GM11168 (cell line): ENCODE results near the gene TMEM178A.

Experiments
- in situ Hi-C: fragments of 300-500 bp; cut with MboI; formaldehyde crosslinking; loops from one replicate; pipeline ENCODE4 v1.12.0; 2022; ENCODE audit warnings: low sequenced_read_pairs; ENCODE audit not compliant: unreplicated experiment

The TMEM178A gene

GRCh38 chr2:39671604-39672003 is 5.9 kb downstream of the TMEM178A start:
- in situ Hi-C loops: no loop called here

- in situ Hi-C loops: no loop called here
Observed at GRCh38 chr2:39673018-39673417, 7.3 kb downstream of the TMEM178A start.

GRCh38 chr2:39676342-39676741 is 10.6 kb downstream of the TMEM178A start:
- in situ Hi-C loops: no loop called here

- in situ Hi-C loops: no loop called here
Observed at GRCh38 chr2:39678170-39678569, 12.5 kb downstream of the TMEM178A start.

GRCh38 chr2:39679805-39680204 is 14.1 kb downstream of the TMEM178A start:
- in situ Hi-C loops: loop anchor here (10.0 kb wide), 1 partner anchor 65 kb away; no protein-coding TSS in a partner anchor

GRCh38 chr2:39682066-39682692 is 16.5 kb downstream of the TMEM178A start:
- in situ Hi-C loops: loop anchor here (10.0 kb wide), 1 partner anchor 67 kb away; no protein-coding TSS in a partner anchor

GRCh38 chr2:39683022-39683699 is 17.4 kb downstream of the TMEM178A start:
- in situ Hi-C loops: loop anchor here (10.0 kb wide), 1 partner anchor 68 kb away; no protein-coding TSS in a partner anchor

- in situ Hi-C loops: loop anchor here (10.0 kb wide), 1 partner anchor 70 kb away; no protein-coding TSS in a partner anchor
Observed at GRCh38 chr2:39684464-39684863, 18.7 kb downstream of the TMEM178A start.

- in situ Hi-C loops: loop anchor here (10.0 kb wide), 1 partner anchor 70 kb away; no protein-coding TSS in a partner anchor
Observed at GRCh38 chr2:39685126-39685525, 19.4 kb downstream of the TMEM178A start.

- in situ Hi-C loops: loop anchor here (10.0 kb wide), 1 partner anchor 72 kb away; no protein-coding TSS in a partner anchor
Observed at GRCh38 chr2:39686456-39686855, 20.7 kb downstream of the TMEM178A start.

- in situ Hi-C loops: loop anchor here (10.0 kb wide), 1 partner anchor 73 kb away; no protein-coding TSS in a partner anchor
Observed at GRCh38 chr2:39688181-39688580, 22.5 kb downstream of the TMEM178A start.

- in situ Hi-C loops: loop anchor here (10.0 kb wide), 1 partner anchor 75 kb away; no protein-coding TSS in a partner anchor
Observed at GRCh38 chr2:39689272-39689841, 23.6 kb downstream of the TMEM178A start.

GRCh38 chr2:39689876-39690275 is 24.2 kb downstream of the TMEM178A start:
- in situ Hi-C loops: loop anchor here (10.0 kb wide), 1 partner anchor 75 kb away; no protein-coding TSS in a partner anchor

- in situ Hi-C loops: no loop called here
Observed at GRCh38 chr2:39693245-39693644, 27.5 kb downstream of the TMEM178A start.

GRCh38 chr2:39696101-39696553 is 30.4 kb downstream of the TMEM178A start:
- in situ Hi-C loops: no loop called here

- in situ Hi-C loops: no loop called here
Observed at GRCh38 chr2:39696838-39697237, 31.1 kb downstream of the TMEM178A start.

- in situ Hi-C loops: no loop called here
Observed at GRCh38 chr2:39697454-39697853, 31.7 kb downstream of the TMEM178A start.

- in situ Hi-C loops: loop anchor here (25.0 kb wide), 1 partner anchor 339 kb away; no protein-coding TSS in a partner anchor
Observed at GRCh38 chr2:39701137-39701536, 35.4 kb downstream of the TMEM178A start.

- in situ Hi-C loops: loop anchor here (25.0 kb wide), 1 partner anchor 341 kb away; no protein-coding TSS in a partner anchor
Observed at GRCh38 chr2:39703181-39703872, 37.6 kb downstream of the TMEM178A start.

- in situ Hi-C loops: loop anchor here (25.0 kb wide), 1 partner anchor 342 kb away; no protein-coding TSS in a partner anchor
Observed at GRCh38 chr2:39704540-39704939, 38.8 kb downstream of the TMEM178A start.
